OCI-LY7 (cell line): ENCODE data around the gene PRCC.

ENCODE experiments used
- CTCF ChIP-seq: fragments of 200-600 bp; sonication (generic); conservative IDR thresholded peaks from 2 replicates; pipeline ENCODE4 v1.5.1; 2014; ENCODE audit warnings: mild to moderate bottlenecking, antibody characterized with exemption, low read length, moderate library complexity, mixed read lengths
- EZH2phosphoT487 ChIP-seq: fragments of 200-600 bp; sonication (generic); IDR thresholded peaks from 2 replicates; pipeline ENCODE4 v1.6.1; 2018; ENCODE audit warnings: low read depth, borderline replicate concordance, mild to moderate bottlenecking, mixed run types, antibody characterized with exemption, low read length, moderate library complexity, mixed read lengths

GRCh38 chr1:156754219-156754618 is 13.1 kb upstream of the PRCC start:
- no peak for TF ChIP-seq EZH2phosphoT487
- TF ChIP-seq CTCF = no peak
